ENCODE measurements around the gene CAMTA1.

Gene CAMTA1

GRCh38 chr1:6979003-6979613 is 193.9 kb downstream of the CAMTA1 start:
- no peak for DNase-seq (ENCODE audit: low spot score)

DNA sequence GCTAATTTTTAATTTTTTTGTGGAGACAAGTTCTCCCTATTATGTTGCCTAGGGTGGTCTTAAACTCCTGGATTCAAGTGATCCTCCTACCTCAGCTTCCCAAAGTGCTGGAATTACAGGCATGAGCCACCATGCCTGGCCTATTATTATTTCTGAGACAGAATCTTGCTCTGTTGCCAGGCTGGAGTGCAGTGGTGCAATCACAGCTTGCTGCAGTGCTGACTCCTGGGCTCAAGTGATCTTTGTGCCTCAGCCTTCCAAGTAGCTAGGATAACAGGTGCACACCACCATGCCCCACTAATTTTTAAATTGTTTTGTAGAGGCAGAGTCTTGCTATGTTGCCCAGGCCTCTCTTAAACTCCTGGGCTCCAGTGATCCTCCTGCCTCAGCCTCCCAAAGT is 196.3 kb downstream of the CAMTA1 start:
- DNase-seq (ENCODE audit: low spot score), result no peak

GRCh38 chr1:6982443-6982842 is 197.2 kb downstream of the CAMTA1 start:
- no peak for DNase-seq (ENCODE audit: low spot score)

DNA sequence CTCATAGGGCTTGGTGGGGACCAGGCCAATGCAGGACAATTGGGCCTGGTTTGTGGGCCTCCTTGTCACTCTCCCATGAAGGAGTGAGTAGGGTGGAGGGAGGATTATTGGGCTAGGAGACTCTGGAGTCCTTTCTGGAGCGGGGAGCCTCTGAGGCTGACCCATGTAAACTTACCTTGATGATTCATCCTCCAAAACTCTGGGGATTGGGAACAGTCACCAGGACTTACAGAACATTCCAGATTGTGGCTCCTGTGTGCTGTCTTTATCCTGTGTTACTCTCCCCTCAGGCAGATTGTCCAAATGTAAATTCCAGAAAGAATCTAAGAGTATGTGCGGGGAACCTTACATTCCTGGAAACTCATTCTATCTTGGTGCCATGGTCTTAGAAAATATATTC is 197.6 kb downstream of the CAMTA1 start:
- no peak for DNase-seq (ENCODE audit: low spot score)

DNA sequence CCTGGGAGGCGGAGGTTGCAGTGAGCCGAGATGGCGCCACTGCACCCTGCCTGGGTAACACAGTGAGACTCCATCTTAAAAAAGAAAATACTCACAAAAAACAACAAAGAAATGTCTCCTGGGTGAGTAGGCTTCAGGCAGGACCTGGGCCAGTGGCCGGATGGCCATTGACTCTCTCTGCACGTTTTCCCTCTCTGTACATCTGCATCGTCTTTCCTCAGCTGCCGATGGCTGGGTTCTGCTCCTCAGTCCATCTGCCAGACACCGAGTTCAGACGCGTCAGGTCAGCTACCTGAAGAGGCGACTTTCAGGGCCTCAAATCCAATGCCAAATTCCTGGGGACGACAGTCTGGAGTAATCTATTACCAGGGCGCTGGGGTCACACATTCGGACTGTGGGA is 199.3 kb downstream of the CAMTA1 start:
- no peak for DNase-seq (ENCODE audit: low spot score)

- DNase-seq (ENCODE audit: low spot score), result peak; percentile 52
Measured at GRCh38 chr1:6984986-6985385, 199.7 kb downstream of the CAMTA1 start.

DNA sequence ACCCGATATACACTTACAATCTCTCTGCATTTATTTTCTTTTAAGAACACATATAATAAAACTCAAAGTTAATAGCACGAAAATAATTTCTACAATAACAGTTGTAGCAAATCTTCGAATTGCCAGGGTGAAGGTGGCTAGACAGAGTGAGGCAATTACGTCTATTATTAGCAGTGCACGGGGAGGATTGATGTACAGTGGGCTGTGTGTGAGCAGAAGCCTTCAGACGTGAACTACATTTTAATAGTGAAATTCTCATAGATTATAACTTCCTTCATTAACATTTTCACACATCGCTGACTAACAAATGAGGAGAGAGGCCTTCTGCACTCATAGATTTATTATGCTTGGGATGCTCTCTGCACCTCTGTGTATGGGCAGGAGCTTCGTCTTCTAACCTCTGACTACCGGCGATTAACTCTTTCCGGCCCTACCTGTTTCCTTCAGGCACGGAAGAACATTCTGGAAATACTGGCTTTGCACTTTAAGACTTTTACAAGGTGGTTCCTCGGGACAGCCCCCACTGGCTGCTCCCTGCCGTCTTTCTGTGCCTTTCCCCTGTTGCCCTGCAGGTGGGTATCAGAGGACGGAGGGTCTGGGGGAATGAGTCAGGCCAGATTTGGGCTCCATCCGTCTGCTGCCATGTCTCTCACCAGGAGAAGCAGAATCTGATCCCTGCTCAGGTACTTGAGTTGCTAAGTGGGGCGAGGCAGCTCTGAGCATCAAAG is 200.5 kb downstream of the CAMTA1 start:
- DNase-seq (ENCODE audit: low spot score), result peak; percentile 15

DNA sequence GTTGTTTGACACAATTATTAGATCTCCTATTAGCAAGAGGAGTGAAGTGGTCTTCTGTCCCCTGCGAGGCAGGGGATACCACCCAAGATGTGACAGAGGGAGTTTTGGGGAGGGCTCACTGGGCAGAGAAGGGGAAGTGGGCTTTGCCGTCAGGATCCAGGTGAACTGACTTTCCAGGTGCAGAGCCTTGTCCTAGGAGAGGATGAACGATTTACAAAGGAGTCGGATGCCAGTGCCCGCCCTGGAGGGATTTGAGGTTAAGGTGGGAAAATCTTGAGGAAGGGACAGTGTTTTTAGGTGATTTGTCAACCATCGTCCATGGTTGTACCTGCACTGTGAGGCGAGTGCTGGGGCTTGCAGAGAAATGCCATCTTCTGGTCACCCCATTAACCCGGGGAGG is 201.0 kb downstream of the CAMTA1 start:
- no peak for DNase-seq (ENCODE audit: low spot score)

DNA sequence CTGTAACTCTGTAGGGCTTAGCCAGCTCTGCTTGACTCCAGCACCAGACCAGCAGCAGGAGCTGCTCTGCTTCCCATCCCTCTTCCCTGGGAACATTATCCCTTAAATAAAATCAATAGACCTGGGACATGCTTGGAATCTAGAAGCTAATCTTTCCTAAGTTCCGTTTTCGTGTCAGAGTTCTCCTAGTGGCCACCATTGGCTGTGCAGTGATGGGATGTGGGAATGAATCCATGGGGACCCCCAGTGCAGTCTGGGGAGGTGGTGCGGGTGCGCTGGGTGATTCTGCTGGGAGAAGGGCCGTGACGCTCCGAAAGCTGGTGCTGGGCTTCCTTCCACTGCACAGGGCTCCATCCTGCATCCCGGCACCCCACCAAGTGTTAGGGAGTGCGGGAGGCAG is 202.7 kb downstream of the CAMTA1 start:
- no peak for DNase-seq (ENCODE audit: low spot score)

DNA sequence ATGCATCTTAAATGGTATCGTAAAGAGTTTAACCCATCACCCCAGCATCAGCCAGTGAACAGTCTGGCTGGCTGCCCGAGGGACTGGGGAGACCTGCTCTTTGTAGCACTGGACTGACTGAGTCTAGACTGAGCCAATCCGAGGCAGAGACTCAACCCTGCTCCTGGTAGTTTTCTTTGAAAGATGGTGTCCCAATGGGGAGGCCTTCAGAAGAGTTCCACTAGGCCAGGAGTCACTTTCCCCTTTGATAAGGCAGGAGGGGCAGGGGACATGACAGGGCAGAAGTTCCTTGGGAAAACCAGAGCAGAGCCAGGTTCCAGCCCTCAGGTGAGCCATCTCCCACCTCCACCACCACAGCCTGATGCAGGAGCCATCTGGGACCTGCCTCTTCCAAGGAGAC is 203.5 kb downstream of the CAMTA1 start:
- no peak for DNase-seq (ENCODE audit: low spot score)

DNA sequence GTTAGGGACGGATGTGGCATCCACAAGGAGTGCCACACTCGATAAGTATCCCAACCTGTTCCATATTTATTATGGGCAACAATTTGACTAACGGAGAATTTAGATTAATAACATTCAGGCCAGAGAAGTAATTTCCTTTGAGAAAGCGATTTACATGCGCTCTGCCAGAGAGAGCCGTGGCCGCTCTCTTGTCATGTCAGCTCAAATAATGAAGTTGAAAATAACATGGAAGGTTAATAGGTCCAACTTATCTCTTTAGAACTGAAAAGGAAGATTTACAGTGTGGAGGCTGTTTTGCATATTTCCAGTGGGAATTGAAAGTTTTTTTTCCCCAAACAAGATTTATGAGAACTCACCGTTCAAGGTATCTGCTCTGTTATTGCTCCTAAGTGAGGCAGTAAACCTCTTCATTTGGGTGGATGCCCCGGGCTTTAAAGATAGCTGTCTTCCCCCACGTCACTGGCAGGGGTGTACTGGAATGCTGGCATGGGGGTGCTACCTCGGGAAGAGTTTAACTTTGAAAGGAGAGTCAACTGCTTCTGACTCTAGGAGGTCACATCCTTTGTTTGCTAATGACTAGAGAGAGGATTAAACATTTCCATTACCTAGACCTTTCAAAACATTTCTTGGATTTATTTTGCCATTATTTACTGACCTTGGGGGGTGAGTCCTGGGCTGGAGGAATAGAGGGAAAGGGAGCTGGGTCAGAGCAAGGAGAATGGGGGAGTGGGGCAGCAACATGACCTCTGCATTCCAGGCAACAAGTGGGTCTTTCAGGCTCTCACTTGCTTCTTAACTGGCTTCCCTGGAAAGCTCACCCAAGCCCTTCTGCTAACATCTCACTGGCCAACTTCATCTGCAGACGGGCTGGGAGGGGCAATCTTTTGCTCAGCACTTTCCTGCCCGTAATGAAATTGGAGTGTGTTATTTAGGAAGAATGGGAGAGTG is 204.2 kb downstream of the CAMTA1 start:
- DNase-seq (ENCODE audit: low spot score), result no peak

GRCh38 chr1:6991266-6991665 is 206.0 kb downstream of the CAMTA1 start:
- no peak for DNase-seq (ENCODE audit: low spot score)

- DNase-seq (ENCODE audit: low spot score), result no peak
Measured at GRCh38 chr1:6995789-6996188, 210.5 kb downstream of the CAMTA1 start.

DNA sequence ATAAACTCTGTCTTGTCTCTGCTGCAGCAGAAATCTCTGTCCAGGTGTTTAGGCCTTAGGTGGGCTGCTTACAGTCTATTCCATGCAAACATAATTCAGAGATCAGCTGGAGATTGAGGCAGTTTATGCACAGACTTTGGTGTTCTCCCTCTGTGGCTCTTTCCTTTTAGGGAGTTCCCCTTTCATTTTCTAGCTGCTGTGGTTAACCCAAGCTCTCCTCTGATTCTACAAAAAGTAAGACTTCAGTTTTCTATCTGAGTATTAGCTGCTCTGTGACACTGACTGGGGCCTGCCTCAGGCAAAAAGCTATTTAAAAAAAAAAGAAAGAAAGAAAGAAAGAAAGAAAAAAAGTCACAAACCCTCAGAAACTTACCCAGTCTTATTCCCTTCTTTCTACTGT is 211.1 kb downstream of the CAMTA1 start:
- no peak for DNase-seq (ENCODE audit: low spot score)

- no peak for DNase-seq (ENCODE audit: low spot score)
Measured at GRCh38 chr1:6996866-6997265, 211.6 kb downstream of the CAMTA1 start.

DNA sequence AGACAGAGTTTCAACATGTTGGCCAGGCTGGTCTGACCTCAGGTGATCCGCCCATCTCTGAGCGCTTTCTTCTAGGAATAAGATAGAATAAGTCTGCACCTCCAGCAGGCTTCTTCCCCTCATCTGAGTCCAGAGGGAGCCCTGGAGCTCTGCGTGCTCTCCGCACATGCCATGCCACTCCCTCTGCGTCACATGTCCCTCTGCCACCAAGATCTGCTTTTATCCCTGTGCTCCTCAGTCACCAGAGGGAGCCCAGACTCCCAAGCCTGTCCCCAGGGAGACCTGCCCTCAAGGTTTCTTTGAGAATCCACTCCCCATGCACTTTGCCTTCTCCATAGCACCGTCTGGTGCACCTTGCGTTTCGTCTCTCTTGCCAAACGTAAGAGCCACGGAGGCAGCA is 213.0 kb downstream of the CAMTA1 start:
- DNase-seq (ENCODE audit: low spot score), result no peak

DNA sequence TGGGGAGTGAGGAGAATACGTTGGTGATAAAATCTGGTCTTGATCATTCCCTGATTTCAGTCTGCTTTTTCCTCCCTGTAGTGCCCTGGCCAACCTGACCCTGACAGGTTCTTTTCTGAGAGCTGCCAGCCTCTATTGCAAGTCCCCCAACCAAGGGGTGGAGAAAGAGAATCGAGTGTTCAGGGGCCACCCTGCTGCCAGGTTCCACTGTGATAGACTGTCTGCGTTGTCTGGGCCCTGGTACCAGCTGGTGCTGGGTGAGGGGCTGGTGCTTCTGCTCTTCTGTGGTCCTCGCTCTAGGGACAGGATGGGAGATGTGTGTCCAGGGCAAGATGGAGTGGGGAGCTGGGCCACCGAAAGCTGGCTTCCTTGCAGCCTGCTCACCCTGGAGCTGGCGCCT is 214.6 kb downstream of the CAMTA1 start:
- DNase-seq (ENCODE audit: low spot score), result no peak

DNA sequence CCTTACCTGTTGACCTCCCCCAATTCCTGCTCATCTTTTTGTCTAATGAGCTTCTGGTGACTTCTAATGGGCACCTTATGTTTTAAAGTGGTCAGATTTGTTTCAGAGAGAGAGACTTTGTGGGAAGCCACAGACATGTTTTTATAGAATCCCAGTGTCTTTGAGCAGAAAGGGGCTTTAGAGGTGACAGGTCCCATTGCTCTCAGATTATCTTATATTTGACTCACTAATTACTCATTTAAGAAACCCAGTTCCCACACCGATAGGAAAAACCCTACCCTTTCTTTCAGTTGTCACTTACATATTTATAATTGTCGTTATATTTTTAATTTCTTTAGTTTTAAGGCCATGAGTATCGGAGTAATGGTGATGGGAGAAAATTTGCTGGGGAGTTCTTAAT is 215.5 kb downstream of the CAMTA1 start:
- DNase-seq (ENCODE audit: low spot score), result no peak

GRCh38 chr1:7002728-7003127 is 217.5 kb downstream of the CAMTA1 start:
- DNase-seq (ENCODE audit: low spot score), result no peak

- no peak for DNase-seq (ENCODE audit: low spot score)
Measured at GRCh38 chr1:7003676-7004075, 218.4 kb downstream of the CAMTA1 start.

DNA sequence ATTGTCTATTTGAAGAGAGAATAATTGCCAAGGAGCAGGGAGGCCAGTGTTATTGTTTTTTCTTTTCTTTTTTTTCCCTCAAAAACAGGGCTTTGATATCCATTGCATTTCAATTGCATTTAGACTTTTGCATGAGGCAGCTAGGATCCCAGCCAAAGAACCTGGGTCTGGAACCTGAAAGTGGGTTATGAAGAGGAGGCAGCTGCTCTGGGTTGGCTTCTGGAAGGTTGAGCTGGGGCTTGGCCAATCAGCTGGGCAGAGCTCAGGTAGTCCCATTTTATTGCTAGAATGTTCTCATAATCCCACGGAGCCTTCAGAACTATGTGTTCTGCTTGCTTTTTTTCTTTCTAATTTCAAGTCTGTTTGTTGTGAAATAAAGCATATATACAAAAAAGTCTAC is 218.9 kb downstream of the CAMTA1 start:
- no peak for DNase-seq (ENCODE audit: low spot score)

DNA sequence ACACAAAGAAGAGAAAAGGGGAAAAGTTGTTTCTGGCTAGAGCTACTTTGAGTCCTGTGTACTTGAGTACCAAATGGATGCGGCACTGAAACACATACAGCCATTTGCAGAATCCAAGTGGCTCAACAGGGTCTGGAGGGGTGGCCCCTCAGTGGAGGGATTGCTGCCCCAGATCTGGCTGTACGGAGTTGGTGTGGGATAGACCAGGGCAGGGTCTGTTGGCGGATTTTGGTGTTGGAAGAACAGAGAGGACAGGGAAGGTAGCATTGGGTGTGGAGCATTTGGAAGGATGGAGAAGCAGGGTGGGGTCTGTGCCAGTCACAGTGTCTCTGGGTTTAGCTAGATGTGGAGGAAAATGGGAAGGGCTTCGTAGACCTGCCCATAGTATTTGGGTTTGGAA is 220.5 kb downstream of the CAMTA1 start:
- DNase-seq (ENCODE audit: low spot score), result no peak

Measured in putamen (tissue), 1 donor.